Middle frontal gyrus (tissue), 1 donor: ENCODE measurements around the gene PF4V1.

ENCODE experiments used
- DNase-seq: peaks from one replicate; pipeline ENCODE4 v3.0.0-alpha.2; 2015; ENCODE audit warnings: low spot score; ENCODE audit errors: extremely low spot score

Gene PF4V1

DNA sequence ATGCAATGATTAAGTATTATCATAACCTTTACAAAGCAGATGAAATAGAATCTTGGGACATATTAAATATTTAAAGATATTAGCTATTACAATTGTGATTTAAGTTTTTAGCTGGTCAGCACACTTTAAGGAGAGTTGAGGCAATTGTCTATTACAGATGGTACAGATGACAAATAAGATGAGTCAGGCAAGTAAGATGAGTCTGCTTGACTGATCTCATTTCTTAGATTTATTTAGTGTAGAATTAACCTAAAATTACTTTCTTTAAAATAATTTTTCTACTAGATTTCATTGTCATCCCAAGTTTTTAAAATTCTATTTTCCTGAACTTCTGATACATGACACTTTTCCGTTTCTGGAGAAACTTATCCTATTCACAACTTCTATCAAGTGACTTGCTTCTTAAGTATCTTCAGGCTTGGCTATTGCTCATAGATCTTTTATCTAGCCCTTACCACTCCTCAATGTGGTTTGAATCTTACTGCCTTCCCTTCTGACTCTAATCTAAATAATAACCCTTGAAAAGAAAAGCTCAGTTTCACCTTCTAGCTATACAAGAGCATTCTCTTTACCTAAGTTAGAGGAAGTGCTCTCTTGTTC is 49.0 kb downstream of the PF4V1 start:
- no peak for DNase-seq

DNA sequence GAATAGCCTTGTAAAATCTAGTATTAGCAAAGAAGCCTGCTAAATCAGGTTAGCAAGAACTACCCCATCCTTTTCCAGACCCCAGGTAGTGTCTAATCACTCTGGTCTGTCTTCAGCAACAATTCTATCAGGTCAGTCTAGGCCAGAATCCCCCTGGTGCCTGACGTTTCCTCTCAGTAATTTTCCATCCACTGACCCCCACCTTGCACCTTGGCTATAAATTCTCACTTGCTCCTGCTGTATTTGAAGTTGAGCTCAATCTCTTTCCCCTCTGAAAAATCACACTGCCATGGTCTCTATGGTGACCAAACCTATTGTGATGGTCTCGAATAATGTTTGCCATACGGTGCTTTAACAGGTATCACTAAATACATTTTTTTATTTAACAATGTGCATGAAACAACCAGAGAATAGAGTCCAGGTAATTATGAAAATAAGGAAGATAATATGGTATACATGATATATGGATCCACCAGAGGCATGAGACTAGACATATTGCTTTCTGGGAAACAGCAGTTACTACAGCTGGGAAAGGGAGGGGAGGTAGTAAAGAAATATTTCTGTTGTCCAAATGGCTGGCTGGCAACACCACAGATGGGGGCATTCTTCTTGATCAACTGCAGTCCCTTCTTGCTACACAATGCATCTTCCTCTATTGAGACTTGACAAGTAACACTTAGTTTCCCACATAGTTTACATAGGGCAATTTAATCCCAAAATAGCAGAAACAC is 49.9 kb downstream of the PF4V1 start:
- no peak for DNase-seq
